ENCODE data around the gene OR2W3.

DNA sequence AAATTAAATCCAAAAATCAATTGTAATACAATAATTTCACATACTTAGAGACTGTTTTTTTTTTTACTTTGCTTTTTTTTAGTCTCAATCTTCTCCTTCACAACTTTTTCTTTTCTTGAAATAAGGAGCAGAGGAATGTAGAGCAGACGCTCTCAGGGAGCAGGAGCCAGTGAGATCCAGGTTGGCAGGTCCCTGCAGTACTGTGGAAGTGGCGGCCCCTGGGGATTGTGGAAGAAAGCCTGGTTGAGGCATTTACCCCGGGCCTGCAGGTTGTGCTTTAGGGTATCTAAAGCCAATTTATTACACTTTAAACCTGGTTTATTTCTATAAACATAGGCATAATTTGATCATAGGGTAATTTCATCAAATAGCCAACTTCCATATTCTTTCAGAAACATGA is 28.6 kb downstream of the OR2W3 start:
- TF ChIP-seq, protein P1, sequence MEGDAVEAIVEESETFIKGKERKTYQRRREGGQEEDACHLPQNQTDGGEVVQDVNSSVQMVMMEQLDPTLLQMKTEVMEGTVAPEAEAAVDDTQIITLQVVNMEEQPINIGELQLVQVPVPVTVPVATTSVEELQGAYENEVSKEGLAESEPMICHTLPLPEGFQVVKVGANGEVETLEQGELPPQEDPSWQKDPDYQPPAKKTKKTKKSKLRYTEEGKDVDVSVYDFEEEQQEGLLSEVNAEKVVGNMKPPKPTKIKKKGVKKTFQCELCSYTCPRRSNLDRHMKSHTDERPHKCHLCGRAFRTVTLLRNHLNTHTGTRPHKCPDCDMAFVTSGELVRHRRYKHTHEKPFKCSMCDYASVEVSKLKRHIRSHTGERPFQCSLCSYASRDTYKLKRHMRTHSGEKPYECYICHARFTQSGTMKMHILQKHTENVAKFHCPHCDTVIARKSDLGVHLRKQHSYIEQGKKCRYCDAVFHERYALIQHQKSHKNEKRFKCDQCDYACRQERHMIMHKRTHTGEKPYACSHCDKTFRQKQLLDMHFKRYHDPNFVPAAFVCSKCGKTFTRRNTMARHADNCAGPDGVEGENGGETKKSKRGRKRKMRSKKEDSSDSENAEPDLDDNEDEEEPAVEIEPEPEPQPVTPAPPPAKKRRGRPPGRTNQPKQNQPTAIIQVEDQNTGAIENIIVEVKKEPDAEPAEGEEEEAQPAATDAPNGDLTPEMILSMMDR (IDR thresholded peaks at IDR 0.05) = no peak
- TF ChIP-seq ZFX (IDR thresholded peaks at IDR 0.05; ENCODE audit: borderline replicate concordance) = no peak

Measured in 22Rv1 (cell line).